GM19438 (cell line): ENCODE measurements around the gene TRAM1L1.

ENCODE experiments used
- ATAC-seq: cut with Tn5 transposase; IDR thresholded peaks from one replicate; pipeline ENCODE4 v1.9.1; 2021; ENCODE audit warnings: low read depth; ENCODE audit not compliant: unreplicated experiment

Gene TRAM1L1

DNA sequence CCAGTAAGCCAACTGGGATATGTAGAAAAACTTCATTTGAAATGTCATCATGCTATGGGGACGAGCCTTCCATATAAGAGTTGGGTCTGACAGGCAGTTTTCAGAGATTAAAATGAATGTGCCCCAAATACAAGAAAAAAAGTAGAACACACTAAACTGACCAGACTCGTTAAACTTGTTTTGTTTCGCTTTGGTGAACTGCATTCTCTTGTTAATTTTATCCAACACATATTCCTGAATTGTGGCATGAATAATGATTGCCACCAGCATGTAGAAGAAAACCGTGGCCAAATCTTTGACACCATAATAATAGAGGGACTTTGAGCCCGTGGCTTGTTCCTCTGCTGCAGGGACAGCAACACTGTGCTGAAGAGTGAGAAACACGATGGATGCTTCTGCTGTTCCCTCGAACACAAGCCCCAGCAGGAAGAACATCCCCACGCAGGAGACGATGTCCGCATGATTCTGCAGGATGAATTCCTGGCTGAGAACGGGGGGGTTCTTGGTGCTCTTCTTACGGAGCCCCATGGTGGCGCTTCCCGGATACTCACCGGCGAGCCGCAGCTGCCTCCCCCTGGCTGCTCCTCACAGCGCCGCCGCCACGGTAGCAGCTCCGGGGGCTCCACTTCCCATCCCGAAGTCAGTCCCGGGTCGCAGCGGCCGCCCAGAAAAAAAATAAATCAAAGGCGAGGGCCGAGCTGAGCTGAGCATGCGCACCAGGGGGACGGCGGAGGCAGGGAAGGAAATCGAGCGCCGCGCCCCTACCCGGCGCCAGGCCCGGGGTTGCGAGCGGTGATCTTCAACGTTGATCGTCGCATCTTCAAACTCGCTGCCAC lies at the start of gene TRAM1L1:
TRAM1L1 (minus strand) TSS at position 711 of the 836 bp plus-strand sequence; CDS start at position 528, 183 bp downstream.
- no peak for ATAC-seq

DNA sequence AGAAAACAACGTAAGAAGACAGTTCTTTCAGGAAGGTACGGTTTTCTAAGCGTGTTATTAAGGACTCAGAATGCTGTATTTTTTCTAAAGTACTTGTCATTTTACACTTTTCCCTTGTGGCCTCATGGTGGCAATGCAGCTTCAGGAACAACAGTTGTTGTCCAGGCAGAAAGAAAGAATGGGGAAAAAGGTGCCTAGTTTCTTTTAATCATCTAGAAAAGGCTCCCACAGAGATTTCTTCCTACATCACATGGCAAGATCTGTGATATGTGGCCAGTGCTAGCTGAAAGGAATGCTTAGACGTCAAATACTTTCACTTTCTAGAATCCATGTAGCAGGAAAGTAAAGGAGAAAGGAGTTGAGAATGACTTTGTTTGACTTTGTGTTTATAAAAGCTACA lies 49.0 kb upstream of the TRAM1L1 start:
- ATAC-seq: no peak

DNA sequence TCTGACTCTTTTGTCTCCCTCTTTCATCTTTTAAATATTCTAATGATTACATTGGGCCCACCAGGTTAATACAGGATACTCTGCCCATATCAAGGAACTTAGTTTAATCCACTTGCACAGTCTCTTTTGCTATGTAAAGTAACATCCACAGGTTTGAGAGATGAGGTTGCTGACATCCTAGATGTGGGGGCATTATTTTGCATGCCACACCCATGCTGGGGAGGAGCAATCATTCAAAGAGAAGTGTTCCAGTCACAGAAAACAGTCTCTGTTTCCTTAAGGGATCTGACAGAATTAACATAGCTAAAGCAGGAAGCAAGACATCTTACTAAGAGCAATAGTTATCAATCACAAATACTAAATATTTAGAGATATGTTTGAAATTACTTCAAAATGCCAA lies 11.5 kb upstream of the TRAM1L1 start:
- no peak for ATAC-seq

DNA sequence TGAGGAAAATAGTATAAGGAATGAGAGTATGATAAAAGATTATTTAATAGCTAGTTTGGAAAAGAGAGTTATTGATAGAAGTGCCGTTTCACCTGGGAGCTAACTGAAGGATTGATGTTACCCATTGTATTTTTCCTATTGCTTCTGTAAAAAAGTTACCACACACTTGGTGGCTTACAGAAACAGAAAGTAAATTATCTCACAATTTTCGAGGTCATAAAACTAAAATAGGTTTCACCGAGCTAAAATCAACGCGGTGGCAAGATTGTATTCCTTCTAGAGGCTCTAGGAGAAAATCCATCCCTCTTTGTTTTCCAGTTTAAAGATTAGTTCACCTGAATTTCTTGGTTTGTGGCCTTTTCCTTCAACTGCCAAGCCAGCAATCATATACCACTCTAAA lies 11.1 kb upstream of the TRAM1L1 start:
- no peak for ATAC-seq

DNA sequence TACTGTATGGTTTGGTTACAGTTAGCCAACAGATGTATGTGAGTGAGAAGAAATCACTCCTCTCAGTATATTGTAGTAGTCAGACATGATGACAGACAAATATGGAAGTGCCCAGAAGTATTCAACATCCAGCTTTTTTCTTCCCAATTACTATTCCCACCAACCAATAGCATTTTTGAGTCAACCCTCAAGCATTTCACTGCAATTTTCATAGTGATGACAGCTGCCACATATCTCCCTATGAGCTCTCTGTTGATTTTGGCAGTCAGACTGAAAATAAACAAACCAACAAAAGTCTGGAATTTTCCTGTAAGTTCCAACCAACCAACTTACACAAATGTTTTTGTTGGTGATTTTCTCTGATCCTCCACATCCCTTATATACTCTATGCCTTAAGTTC lies 8.2 kb upstream of the TRAM1L1 start:
- ATAC-seq: no peak

DNA sequence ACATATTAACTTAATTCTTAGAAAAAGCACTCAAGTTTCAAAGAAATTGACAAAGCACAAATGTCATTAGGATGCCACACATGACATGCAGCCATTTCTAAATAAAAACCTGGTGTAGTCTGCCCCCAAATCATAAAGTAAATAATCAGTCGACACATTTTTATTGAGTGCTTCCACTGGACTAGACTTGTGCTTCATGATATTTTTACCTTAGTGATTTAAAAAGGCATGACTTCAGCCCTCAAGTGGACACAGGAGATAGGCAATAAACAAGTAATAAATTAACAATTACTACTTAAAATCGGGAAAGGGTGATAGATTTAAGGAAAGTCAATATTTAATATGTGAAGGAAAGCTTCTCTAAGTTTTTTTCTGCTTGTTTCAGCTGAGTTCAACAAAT lies 7.6 kb downstream of the TRAM1L1 start:
- ATAC-seq: no peak

DNA sequence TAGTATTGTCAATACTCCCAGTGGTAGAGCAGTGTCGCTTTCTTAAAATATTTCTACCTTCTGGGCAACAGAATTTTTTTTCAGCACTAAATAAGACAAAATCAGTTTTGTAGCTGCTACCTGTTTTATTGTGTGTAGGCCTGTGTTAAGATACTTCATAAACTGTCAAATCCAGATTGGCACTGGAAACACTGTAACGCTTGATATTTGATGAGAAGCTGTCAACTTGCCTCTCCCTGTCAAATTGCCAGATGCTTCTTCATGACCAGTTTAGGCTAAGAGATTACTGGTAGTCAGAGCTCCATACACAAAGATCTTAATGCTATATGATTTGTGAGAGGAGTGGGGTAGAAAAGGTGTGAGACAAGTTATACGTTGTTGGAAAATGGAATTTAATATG lies 17.3 kb downstream of the TRAM1L1 start:
- no peak for ATAC-seq

DNA sequence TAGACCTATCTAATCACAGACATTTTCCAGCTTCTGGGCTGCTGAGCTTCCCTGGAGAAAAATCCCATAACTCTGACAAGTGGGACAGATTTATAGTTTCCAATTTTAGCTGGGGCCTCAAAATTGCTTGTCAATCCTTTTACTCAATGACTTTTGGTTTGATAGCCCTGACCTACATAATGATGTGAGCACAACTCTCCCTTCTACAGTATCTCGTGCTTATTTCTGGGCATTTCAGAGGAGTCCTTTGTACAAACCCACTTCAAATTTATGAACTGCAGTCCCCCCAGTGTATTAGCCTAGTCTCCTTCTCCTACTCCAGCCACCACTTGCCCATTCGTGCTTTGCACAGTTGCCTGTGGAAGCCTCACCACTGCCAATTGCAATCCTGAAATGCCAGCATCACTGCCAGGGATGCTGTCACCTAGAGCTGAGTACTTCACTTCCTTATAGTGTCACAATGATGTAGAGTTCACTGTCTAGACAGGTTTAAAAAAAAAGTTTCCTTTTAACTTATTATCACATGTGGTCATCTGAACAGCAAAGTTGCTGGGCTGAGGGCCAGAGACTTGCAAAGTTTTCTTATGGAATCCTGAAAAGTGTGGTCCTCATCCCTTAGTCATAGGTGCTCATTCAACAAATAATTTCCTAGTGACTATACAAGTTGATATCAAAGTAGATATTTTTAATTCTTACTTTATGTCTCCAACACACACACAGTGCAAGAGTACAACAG lies 21.2 kb downstream of the TRAM1L1 start:
- ATAC-seq: no peak

DNA sequence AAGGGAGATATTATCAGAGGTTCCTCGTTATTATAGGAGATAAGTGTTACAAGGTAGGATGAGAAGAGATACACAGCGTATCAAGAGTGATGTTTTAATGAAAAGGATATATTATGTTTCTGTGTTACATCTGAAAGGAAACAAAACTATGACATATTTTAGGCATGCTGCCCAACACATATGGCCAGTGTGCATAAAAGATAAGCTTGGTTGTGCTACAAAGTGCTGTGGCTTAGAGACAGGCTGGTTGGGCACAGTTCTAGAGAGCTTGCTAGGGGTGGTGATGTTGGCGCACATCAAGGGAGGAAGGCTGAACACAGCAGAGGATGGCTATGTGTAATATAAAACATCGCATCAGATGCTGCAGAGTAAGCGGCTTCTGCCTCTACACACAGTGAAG lies 42.4 kb downstream of the TRAM1L1 start:
- ATAC-seq: no peak
